HK-2 (cell line): ENCODE data around the gene CYP4F22.
"Not testable (repeated sequence)": the region's sequence is repeated elsewhere in the genome, so short reads cannot be mapped to it uniquely, and the experiment has no call there.

Source experiments
- DNase-seq: peaks from one replicate; pipeline ENCODE4 v3.0.0-alpha.2; 2018; ENCODE audit not compliant: unreplicated experiment

CYP4F22 gene

DNA sequence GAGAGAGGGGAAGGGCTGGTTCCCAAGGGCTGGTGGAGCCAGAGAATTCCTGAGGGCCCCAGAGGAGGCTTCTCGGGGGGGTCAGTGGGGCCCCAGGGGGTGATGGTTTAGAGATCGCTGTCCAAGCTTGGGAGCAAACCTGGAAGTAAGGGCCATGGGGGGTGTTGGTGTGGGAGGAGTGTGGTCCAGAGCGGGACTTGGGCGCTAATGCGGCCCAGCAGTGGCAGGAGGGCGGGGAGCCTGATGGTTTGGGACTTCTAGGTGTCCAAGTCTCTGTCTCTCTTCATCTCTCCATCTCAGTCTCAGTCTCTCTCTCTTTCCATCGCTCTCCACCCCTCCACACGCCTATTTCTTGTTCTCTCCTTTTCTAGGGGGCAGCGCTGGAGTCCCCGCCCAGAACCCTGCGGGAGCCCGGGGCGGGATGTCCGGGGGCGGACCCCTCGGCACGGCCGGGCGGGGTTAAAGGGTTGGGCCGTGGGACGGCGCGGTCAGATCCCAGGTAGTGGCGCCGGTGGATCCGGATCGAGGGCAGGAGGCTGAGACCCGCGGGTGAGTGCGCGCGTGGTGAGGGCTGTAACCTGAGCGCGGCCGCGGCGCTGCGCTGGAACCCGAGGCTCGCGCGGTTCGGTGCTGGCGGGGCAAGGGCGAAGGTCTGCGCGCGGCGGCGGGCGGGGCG lies at the start of gene CYP4F22:
Gene CYP4F22, plus strand, starts transcription at position 491 of the 676 bp plus-strand sequence. CDS start 16,812 bp downstream, outside the sequence.
- no peak for DNase-seq

DNA sequence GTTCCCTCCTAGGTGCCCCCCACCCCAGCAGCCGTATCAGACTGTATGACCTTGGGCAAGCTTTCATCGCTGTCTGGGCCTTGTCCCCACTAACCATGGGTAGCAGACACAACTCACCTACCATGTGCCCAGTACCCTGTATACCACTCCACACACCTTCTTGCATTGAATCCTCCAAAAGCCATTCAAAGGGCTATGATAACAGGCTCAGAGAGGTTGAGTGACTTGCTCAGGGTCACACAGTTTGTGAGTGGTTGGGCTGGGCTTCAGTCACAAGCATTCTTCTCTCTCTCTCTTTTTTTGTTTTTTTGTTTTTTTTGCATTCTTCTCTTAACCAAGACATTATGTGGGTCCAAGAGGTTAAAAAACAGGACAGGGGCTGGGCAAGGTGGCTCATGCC lies 46.6 kb upstream of the CYP4F22 start:
- DNase-seq: no peak

DNA sequence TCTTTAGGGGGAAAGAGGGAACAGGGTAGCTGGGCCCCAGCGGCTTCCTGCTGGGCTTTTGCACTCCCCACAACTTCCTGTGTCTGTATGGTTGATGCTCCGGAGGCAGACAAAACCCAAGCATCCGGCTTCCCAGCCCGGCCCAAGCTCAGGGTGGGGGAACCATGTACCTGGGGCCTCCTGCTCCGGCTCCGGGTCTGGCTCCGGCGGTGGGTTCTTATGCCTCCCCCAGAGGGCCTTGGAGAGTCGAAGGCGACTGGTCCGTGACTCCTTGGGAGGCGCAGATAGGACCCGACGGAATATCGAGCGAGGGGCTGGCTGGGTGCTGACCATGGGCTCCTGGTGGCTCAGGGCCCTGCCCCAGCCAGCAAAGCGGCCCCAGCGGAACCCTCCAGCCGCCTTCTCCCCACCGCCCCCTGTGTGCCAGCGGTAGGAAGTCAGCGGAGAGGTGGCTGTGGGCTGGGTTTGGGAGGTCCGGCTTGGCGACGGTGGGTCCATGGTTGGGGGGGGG lies 44.4 kb upstream of the CYP4F22 start:
- DNase-seq: no peak

DNA sequence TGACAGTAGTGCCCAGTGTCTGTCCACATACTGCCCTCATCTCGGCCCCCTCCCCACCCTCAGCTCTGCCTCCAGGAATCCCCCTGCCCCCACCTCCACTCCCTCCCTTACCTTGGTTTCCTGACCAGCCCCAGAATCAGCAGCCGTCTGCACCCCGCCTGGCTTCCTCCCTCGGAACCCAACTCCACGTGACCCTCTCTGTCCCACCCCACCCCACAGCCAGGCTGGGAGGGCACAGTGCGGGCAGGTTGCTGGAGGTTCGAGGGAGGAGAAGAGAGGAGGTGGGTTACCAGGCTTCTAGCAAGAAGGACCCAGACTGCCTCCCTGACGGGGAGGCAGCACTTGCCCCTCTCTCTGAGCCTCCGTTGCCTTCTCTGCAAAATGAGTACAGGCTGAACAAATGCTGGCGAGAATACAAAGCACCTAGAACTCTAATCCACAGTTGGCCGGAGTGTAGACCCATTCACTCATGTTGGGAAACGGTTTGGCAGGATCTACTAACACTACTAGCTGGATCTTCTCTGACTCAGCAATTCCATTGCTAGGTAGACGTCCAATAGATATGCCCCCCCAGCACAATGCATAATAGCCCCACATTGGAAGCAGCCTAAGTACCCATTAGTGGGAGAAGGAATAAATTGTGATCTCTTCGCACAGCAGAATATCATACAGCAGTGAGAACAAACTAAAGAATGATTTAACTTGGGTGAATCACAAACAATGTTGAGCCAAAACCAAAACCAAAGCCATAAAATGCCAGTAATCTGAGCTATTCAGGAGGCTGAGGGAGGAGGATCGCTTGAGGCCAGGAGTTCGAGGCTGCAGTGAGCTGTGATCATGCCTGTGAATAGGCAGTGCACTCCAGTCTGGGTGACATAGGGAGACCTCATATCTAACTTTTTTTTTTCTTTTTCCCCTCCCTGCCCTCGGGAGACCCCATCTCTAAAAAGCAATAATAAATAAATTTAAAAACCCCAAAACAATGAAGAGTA lies 43.6 kb upstream of the CYP4F22 start, which contains the start of gene RASAL3:
Gene RASAL3, minus strand, starts transcription at position 151 of the 992 bp plus-strand sequence. CDS start 186 bp downstream, outside the sequence.
- DNase-seq: no peak

DNA sequence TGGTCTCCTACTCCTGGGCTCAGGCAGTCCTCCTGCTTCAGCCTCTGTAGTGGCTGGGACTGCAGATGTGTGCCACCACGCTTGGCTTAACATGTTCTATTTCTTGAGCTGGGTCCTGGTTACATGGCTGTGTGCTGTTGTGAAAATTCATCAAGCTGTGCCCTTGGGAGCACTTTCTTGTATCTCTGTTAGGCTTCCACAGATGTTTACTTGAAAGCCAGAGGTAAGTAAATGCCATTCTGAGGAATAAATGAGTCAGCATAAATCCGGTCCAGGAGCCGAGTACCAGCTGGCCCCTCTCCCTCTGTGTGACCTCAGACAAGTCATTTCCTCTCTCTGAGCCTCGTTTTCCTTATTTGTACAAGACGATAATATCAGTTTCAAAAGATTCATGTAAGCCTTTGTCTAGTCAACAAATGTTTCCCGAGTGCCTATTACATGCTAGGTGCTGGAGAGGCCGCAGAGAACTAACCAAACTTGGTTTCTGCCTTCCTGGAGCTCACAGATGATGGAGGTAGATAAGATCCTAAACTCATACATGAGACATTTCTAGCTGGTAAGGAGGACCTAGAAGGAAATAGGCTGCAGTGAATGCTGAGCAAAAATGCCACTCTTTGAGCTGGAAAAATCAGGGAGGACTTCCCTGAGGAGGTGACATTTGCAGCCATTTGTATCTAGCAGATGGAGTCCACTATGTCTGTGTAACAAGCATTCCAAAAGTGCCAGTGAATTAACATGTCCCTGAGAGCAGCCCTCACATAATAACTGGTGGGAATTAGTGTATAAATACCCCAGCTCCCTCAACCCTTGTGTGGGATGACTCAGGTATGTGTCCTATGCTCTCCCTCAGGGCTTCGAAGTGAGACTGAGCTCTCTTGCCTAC lies 41.2 kb upstream of the CYP4F22 start:
- DNase-seq: no peak

DNA sequence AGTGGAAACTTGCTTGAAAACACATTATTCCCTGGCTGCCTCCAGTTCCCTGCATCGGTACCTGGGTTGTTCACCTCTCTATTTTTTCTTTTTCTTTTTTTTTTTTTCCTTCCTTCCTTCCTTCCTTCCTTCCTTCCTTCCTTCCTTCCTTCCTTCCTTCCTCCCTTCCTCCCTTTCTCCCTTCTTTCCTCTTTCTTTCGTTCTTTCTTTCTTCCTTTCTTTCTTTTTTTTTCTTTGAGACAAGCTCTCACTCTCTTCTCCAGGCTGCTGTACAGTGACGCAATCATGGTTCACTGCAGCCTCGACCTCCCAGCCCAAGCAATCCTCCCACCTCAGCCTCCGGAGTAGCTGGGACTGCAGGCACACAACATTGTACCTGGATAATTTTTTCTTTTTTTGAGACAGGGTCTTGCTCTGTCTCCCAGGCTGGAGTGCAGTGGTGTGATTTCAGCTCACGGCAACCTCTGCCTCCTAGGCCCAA lies 40.6 kb upstream of the CYP4F22 start:
- no peak for DNase-seq

DNA sequence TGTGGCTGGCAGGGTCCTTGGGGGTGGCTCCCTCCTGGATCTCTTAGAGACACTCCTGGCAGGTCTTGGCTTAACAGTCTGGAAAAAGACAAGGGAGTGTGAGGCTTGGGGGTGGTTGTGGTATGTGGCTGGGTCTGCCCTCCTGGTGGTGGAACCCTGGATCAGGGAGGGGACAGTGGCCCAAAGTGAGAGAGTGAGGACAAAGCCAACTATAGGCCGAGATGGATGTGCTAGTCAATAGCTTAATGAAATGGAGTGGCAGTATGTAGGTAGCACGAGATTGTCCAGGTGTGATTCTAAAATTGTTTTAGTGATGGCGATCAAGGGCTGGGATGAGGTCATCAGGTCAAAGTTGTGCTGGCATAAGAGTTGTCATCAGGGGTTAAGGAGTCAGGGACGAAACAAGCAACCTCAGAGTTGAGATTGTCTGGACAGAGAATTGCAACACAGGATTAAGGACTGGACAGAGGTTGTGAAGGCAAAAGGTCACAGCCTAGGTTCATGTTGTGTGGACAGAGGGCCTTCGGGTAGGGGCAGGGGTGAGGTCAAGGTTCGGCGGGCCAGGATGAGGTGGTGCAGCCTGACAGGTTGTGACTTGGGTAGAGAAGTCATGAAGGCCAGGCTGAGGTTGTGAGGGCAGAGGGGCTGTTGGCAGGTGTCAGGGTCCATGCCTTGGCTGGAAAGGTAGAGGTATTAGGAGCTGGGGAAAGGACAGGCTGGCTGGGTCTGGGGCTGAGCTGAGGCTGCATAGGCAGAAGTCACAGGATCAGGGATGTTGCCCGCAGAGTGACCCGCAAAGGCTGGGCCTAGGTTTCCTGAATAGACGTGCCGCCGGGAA lies 39.4 kb upstream of the CYP4F22 start:
- DNase-seq: no peak

DNA sequence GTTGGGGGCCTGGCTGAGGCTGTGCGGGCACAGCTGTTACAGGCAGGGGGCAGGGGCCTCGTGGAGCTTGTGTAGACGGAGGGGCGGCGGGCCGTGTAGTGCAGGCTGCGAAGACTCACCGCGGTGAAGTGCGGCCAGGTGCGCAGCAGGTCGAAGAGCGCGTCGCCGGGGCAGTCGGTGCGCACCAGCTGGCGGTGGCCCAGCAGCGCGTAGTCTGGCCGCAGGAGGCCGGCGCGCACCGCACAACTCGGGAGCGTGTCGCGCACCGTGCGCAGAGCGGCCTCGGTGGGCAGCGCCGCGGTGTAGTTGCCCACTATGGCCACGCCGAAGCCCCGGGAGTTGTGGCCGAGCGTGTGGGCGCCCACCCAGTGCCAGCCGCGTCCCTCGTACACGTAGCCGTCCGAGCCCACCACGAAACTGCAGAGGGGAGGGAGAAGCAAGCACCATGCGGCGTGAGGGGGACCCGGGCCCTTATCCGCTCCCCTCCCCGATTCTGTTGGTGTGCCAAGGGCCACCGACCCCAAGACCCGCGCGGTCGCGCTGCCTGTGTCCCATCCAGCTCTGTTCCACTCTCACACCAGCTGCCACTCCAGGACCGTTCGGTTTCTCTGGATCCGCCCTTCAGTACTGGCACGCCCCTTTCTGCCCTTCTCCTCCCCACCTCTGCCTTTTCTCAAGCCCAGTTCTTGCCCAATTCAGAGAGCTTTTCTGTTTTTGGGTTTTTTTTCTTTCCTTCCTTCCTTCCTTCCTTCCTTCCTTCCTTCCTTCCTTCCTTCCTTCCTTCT lies 38.6 kb upstream of the CYP4F22 start:
- no peak for DNase-seq

DNA sequence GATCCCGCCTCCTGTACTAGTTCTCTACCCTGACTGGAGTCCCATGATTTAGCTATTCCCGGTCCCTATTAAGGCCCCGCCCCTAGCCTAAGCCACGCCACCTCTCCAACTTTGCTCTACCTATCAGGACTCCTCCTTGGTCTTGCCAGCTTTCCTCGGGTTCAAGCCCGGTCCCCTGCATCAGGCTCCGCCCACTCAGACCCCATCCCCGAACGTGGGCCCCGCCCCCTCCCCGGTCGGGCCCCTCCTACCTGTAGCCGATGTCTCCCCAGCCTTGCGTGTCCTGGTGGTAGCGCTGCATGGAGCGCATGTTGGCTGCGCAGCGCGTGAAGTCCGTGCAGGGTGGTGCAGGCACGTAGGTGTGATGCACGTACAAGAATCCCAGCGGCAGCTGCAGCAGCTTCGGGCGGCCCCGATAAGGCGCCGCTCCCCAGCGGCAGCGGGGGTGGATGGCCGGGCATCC lies 36.7 kb upstream of the CYP4F22 start:
- no peak for DNase-seq

DNA sequence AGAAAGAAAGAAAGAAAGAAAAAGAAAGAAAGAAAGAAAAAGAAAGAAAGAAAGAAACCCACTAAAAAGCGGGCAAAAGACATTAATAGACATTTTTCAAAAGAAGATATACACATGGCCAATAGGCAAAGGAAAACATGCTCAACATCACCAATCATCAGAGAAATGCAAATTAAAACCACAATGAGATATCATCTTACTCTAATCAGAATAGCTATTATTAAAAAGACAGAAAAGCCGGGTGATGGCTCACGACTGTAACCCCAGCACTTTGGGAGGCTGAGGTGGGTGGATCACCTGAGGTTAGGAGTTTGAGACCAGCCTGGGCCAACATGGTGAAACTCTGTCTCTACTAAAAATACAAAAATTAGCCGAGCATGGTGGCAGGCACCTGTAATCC lies 34.5 kb upstream of the CYP4F22 start:
- not testable (repeated sequence) for DNase-seq

DNA sequence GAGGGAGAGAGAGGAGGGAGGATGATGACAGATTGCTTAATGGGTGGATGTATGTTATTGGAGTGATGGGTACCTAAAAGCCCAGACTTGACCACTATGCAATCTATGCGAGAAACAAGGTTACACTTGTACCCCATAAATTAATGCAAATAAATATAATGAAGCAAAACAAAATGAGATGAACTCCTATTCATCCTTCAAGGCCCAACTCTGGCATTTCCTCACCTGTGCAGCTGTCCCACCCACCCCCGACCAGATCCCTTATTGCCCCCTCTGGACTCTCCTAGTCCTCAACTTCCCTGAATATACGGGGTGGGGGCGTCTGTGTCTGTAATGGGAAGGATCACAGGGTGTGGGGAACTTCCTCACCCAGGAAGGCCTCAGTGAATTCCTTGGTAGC lies 33.2 kb upstream of the CYP4F22 start:
- DNase-seq: no peak

DNA sequence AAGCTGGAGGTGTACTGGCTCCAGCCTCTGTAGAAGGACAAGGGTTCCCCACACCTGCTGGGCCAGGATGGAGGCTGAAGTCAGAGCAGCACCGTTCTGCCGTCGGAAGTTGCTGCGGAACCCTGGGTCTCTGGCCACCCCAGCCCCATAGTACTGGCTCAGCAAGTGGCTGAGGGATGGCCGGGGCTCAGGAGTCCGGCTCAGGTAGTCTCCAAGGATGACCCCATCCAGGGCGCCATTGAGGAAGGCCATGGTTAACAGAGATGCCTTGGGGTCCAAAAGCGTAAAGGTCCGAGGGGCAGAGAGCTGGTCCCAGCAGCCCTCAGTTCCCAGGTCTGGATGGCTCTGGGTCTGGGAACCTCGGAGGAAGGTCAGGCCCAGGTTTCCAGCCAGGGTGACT lies 32.7 kb upstream of the CYP4F22 start:
- no peak for DNase-seq

DNA sequence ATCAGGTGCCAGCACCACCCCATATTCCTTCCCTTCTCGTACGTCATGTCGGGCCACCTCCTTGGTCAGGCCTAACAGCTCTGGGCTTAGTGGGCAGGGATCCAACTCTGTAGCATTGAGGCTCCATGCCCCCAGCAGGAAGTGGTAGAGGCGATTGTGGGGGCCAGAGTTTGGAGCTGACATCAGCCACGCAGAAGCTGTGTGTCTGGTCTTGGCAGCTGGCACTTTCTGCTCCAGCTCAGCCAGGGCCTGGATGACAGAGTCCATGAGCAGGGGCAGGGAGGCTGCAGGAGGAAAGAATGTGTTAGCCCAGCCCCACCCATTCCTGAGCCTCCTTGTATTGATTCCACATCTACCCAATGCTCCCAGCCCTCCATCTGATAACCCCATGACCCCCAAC lies 32.0 kb upstream of the CYP4F22 start:
- no peak for DNase-seq

DNA sequence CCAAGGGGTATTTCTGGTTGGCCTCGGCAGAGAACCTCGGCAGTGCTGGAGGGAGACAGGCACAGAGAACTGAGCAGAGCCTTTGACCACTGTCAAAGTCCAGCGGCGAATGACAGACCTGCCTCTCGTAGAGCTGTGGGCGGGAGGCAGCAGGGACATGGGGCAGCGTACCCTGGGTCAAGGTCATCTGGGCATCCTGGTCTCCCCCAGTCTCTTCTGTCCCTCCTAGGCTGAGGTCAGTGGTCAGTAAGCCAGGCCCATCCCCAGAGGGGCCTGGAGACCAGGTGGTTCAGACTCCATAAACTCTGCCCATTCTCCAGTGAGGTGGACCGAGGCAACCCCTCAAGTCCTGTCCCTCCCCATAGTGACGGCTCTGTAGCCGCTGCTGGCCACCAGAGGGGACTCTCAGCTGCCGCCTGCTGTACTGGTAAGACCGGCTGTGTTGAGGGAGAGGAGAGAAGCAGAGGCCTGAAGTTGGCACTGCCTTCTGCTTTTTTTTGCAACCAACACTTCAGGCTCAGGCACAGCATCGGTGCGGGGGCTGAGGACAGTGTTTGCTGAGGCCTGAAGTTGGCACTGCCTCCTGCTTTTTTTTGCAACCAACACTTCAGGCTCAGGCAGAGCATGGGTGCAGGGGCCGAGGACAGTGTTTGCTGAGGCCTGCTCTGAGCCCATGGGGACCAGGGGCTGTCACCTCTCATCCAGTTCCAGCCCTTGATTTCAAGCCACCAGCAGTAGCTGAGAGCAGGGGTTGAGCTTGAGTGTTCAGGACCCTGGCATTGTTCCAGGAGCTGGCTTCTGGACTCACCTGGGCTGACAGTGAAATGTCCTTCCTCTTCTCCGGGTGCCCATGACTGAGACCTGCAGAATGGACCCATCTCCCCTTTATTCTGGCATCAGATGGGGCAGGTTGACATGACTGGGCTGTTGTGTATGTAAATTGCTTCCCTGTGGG lies 28.7 kb upstream of the CYP4F22 start, which contains the start of gene PGLYRP2:
Gene PGLYRP2, minus strand, starts transcription at position 111 of the 955 bp plus-strand sequence. CDS start 130 bp downstream, outside the sequence.
- DNase-seq: no peak

DNA sequence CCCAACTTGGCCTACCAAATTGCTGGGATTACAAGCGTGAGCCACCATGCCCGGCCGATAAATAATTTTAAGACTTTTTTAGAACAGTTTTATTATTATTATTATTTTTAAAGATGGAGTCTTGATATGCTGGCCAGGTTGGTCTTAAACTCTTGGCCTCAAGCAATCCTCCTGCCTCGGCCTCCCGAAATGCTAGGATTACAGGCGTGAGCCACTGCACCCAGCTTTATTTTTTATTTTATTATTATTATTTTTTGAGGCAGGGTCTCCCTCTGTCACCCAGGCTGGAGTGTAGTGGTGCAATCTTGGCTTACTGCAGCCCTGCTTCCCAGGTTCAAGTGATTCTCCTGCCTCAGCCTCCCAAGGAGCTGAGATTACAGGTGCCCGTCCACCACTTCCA lies 27.3 kb upstream of the CYP4F22 start:
- DNase-seq: not testable (repeated sequence)

DNA sequence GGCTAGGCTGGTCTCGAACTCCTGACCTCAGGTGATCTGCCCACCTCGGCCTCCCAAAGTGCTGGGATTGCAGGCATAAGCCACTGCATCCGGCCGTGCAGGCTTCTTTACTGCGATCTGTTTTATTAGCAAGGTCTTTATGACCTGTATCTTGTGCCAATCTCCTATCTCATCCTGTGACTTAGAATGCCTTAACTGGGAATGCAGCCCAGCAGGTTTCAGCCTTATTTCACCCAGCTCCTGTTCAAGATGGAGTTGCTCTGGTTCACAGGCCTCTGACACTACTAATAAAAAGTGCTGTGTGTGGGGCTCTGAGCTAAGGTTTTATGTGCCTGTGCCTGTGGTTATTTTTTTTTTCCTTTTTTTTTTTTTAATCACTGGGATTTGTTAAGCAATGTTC lies 22.6 kb upstream of the CYP4F22 start:
- DNase-seq: not testable (repeated sequence)

DNA sequence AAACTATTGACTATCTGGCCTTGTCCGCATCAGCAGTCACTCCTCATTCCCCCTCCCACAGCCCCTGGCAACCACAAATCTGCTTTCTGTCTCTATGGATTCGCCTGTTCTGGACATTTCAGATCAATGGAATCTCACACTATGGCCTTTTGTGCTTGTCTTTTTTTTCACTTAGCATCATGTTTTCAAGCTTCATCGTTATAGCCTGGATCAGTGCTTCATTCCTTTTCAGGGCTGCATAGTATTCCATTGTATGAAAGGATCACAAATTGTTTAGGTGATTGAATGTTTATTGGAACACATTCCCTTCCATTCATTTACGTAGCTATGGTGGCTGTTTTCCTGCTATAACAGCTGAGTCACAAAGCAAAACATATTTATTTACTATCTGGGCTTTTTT lies 21.3 kb upstream of the CYP4F22 start:
- DNase-seq: no peak
